Activated CD4-positive, alpha-beta T cell treated with anti-CD3 and anti-CD28 coated beads, Interleukin-2, amount 50 U/mL, for 24 hours (primary cell): Measurements from ENCODE around the gene TMEM119.
"Not testable (repeated sequence)": the region's sequence is repeated elsewhere in the genome, so short reads cannot be mapped to it uniquely, and the experiment has no call there.

ENCODE experiments used
- DNase-seq, 2 donors: peaks; one replicate each; pipeline ENCODE4 v3.0.0-alpha.2; 2020; ENCODE audit warnings: low read depth in 1 of 2, low spot score in 1 of 2

The TMEM119 gene

DNA sequence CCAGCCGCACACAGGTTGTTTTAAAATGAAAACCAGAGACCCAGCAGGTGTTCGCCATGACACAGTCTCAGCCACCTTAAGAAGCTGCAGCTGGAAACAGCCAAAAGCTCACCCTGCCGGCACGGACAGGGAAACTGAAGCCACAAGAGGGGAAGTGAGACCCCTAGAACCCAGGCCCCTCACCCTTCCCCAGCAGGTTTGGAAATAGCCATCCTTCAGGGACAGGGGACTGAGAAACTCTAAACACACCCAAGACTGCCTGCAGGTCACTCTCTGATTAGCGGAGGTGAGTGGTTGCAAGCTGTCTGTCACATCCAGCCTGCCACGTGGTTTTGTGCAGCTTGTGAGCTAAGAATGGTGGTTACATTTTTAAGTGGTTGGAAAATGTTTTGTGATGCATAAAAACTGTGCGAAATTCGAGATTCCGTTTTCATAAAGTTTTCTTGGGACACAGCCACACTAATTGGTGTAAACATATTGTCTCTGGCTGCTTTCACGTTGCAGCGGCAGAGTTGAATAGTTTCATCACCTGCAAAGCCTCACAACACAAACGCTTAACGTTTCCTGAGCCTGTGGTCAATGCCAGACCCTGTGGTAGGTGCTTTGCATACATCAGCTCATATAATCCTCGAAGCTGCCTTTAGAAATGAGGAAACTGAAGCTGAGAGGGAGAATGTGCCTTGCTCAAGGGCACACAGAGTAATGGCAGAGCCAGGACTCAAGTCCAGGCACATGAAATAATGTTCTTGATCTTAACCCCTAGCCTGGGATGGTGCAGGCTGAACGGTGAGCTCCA lies 37.5 kb upstream of the TMEM119 start:
- no peak for DNase-seq

DNA sequence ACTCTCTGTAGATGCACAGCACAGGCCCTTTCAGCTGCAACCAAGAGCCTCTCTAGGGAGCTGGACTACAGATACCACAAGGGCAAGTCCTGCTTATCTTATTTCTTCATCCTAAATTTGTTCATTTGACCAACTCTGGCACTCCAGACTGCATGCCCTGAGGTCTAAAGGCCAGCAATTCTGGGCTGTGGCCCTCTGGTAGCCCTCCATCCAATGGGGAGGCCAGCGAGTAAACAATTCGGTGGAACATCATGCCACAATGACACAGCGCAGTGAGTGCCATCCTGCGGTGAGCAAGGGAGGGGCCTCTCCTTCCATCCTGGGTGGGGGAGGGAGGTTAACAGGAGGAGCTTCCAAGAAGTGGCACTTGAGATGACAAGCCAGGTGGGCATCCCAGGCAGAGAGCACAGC lies 36.5 kb upstream of the TMEM119 start:
- DNase-seq = no peak

- peak; percentile 46 to 68 for DNase-seq
Measured at GRCh38 chr12:108633534-108634248, 35.8 kb upstream of the TMEM119 start, which contains the start of gene SELPLG. TSS of gene SELPLG (minus strand) at chr12:108633894. CDS start at chr12:108624307, 9,587 bp downstream.

DNA sequence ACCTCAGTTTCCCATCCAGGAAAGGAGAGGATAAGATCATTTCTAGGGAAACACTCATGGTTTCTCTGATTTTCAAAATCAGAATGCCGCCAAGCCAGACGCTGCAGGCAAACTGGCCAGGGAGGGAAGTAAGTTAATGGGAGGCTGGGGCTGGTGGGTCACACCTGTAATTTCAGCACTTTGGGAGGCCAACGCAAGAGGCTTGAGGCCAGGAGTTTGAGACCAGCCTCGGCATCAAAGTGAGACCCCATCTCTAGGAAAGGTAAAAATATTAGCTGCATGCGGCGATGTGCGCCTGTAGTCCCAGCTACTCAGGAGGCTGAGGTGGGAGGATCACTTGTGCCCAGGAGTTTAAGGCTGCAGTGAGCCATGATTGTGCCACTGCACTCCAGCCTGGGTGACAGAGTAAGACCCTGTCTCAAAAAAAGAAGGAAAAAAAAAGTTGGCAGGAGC lies 35.2 kb upstream of the TMEM119 start:
- DNase-seq = no peak

GRCh38 chr12:108631261-108631660 lies 33.4 kb upstream of the TMEM119 start:
- not testable (repeated sequence) for DNase-seq

DNA sequence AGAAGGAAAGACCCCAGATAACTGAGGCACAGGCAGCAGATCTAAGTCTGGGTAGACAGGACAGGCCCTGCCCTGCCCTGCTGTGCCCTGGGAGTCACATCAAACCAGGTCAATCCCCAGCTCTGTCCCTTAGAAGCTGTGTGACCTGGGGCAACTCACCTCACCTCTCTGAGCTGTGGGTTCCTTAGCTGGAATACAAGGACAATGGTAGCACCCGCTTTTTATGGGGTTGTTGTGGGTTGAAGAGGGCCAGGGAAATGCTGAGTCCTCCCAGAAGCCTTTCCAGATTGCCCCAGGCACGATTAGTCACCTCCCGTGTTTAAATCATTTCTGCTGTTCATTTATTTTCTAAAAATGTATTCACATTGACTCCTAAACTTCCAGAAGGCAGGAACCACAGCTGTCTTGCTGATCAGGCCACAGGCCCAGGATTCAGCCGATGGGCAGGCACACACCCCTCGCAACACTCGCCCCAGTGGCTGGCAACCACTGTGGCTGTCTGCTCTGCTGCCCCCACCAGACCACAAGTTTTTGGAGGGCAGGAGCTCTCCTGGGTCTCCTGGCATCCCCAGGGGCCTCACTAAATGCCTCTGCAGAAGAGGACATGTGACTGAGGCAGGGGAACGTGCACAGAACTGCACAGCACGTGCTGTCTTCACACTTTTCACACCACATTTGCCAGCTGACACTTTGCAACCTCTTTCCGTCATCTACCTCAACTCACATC lies 32.8 kb upstream of the TMEM119 start:
- no peak for DNase-seq

DNA sequence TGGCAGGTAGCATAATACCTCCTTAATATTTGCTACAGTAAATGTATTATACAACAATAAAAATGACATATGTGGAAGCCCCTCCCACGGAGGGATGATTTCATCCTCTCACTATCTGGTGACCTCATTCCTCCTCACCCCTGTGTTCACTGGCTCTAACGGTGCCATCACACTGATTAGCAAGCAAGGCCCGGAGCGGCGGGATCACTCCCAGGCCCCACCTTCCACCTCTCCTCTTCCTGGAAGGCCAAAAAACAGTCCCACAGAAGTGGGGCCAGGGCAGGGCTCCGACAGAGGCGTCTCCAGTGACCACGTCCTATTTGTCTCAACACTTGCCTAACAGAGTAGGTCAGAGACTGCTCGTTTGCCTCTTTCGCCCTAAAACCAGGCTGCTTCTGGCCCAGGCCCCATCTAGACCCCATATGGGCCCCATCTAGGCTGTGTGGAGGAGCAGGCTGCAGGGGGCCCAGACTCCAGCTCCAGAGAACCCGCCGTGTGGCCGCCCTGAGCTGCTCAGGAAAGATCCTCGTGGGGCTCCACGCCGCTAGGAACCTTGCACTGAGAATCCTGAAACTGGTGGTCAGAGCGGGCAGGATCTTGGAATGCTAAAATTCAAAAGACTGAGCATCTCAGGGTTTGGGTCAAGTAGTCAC lies 32.1 kb upstream of the TMEM119 start:
- DNase-seq = peak in 1 of 2 donors; percentile 62

DNA sequence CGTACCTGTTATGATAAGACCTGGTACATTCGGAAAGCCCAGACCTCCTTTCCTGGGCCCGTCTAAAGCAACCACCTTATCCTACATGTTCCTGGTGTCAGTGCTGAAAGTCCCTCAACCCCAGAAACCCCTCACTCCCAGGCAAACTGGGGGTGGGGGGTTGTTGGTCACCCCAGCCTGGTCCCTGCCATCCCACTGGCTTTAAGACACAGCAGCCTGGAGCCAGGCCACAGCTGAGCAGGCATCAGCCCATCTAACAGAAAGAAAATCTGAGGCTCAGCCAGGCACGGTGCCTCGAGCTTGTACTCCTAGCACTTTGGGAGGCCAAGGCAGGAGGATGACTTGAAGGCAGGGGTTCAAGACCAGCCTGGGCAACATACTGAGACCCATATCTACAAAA lies 31.3 kb upstream of the TMEM119 start:
- DNase-seq = no peak

- no peak for DNase-seq
Measured at GRCh38 chr12:108627134-108627920, 29.4 kb upstream of the TMEM119 start.

DNA sequence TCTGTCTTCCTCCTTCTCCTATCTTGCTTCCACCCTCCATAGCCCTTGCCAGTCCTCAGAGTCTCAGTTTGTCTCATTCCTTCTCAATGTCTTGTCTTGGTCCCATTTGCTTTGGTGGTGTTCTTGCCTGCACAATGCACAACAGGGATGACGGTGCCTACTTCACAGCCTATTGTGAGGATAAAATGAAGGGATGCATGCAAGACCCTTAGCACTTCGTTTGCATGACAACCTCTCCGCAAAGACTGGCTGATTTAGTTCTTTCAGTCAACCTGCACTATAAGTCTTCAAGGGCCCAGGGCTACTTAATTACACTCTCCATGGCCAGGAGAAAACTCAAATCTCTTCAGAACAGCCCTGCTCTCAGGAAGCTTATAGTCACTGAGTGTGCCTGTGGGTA lies 27.3 kb upstream of the TMEM119 start:
- no peak for DNase-seq

DNA sequence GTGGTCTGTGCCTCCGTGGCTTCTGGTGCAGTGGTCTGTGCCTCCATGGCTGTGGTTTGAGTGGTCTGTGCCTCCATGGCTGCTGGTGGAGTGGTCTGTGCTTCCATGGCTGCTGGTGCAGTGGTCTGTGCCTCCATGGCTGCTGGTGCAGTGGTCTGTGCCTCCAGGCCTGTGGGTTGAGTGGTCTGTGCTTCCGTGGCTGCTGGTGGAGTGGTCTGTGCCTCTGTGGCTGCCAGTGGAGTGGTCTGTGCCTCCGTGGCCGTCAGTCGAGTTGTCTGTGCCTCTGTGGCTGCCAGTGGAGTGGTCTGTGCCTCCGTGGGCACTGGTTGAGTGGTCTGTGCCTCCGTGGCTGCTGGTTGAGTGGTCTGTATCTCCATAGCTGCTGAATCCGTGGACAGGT lies 25.7 kb upstream of the TMEM119 start:
- no peak for DNase-seq

DNA sequence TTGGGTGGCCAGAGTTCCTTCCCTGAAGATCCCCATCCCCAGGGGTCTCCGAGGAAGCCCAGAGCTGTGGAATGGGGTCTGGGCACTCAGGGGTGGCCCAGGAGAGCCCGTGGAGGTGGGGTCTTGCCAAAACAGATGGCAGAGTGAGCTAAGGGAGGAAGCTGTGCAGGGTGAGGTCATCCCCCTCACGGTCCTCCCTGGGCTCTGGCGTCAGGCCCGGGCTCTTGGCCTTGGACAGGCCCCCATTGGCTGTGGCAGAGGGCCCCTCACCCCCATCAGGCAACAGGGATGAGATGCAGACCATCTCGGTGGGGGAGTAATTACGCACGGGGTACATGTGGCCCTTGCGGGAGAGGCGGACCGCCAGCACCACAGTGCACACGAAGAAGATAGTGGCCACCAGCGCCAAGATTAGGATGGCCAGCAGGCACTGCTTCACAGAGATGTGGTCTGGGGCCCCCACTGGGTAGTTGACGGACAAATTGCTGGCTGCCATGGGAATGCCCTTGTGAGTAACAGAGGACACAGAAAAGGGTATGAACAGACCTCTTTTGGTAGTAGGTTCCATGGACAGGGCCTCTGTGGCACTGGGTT lies 25.1 kb upstream of the TMEM119 start:
- DNase-seq = no peak

- DNase-seq = no peak
Measured at GRCh38 chr12:108622421-108622820, 24.5 kb upstream of the TMEM119 start.

- no peak for DNase-seq
Measured at GRCh38 chr12:108621161-108621560, 23.3 kb upstream of the TMEM119 start.

DNA sequence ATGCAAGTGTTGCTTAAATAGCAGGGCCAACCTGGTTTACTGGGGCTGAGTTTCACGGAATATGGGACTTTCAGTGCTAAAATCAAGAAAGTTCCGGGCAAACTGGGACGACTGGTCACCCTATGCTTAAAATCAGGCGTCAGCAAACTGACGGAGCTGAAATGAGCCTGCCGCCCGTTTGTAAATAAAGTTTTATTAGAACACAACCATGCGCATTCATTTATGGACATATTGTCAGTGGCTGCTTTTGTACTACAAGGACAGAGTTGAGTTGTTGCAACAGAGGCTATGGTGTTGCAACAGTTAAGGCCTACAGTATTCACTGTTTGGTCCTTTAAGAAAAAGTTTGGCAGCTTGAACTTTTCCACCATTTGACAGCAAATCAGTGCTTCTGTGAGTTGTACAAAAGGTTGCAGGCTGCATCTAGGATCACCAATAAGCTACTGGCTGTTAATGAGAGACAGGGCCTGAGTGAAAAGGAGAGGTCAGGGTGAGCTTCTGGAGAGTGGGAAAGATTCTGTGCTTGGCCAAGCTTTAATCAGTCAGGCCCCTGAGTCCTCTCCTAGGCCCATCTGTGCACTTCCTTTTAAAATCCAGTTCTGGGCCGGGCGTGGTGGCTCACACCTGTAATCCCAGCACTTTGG lies 22.5 kb upstream of the TMEM119 start:
- DNase-seq = no peak

DNA sequence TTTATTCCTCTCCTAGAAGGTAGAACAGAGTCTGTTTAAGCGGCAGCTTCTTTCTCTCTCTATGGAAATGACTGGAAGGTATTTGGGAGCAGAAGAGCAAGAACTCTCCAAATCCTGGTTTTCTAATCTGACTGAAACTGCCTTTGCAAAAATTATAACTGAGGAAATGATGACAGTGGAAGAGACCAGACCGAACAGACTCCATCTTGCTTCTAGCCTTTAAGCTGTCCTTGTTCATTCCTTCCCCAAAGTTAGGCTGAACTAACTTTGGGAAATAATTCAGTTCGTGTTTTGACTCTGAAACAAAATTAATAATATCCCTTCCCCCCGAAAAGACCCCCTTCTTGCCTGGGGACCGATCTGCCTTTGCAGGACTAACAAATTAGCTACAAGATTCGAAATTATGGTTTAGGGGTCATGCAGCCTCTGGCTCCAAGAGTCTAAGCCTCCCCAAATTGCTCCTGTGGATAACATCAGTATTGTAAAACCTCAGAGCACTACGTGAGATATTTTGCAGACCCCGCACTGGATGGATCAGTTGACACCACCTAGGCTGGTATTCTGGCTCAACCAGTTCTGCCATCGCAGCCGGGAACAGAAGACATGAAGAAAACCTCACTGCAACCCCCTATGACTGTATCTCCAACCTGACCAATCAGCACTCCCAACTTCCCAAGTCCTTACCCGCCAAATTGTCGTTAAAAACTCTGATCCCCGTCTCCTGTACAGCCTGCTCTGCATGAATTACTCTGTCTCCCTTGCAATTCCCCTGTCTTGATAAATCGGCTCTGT lies 21.7 kb upstream of the TMEM119 start:
- DNase-seq = no peak

- not testable (repeated sequence) for DNase-seq
Measured at GRCh38 chr12:108618953-108619274, 21.0 kb upstream of the TMEM119 start.

DNA sequence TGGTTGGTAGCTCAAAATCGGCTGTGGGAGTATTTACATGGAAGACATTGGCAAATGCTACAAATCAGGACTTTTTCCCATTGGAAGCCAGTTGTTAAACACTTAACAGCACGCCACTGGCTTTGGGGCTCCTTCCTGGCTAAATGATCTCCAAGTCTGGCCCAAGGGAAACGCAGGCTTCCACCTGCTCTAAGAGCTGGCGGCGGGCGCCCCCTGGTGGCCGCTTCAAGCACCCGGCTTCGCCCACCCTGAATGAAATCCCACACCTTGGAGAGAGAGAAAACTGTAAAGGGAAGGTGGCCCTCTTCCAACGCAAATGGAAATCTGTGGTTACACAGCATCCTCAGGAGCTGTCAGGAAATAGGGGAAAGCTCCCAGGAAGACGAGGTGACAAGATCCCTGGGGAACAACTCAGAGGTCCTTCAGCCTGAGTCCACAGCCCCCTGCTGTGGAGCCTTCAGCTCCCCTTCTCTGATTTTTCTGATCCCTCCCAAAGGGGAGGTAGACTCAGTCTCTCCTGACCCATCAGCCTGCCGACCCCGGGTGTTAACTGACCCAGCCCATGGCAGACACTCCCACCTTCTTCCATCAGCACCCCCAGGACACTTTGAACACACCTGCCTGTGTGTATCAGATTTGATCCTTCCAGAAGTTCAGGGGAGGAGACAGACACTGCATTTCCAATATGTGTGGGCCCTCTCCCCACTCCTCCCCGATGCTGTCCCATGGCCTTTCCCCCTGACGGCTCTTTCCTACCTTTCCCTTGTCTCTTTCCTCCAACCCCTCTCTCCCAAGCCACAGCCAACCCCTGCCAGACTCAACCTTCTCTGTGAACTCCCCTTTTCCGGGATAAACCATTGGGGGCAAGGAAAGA lies 20.4 kb upstream of the TMEM119 start:
- peak; percentile 65 to 72 for DNase-seq
